ENCODE results near the gene SNED1.

Gene SNED1

GRCh38 chr2:241014224-241014623, 15.8 kb downstream of the SNED1 start:
- no peak overlapping the region for H3K4me2 ChIP-seq (ENCODE audit: low read depth, low read length, poor library complexity, severe bottlenecking)
- no peak overlapping the region for H2AFZ ChIP-seq (ENCODE audit: low read length)
- H3K27me3 ChIP-seq (ENCODE audit: insufficient read depth, low read length, poor library complexity, severe bottlenecking): no peaks in the 10 kb centered on the region
- no peaks in the 10 kb centered on the region for H4K20me1 ChIP-seq (ENCODE audit: insufficient read depth, low read length, poor library complexity, severe bottlenecking)
- TF ChIP-seq EZH2phosphoT487 (IDR thresholded peaks at IDR 0.05; ENCODE audit: borderline replicate concordance) (no peak), CTCF (conservative IDR thresholded peaks at IDR 0.05; ENCODE audit: low read length) (no peak)
- H3K4me1 ChIP-seq (ENCODE audit: insufficient read depth, low read length, poor library complexity, severe bottlenecking): no peaks in the 10 kb centered on the region
- H3F3A ChIP-seq (ENCODE audit: low read depth): no peaks in the 10 kb centered on the region
- no peak overlapping the region for H3K4me3 ChIP-seq (ENCODE audit: low read length, poor library complexity, severe bottlenecking)
- H3K9me2 ChIP-seq (replicated peaks; ENCODE audit: low read depth, low read length): no peaks in the 10 kb centered on the region
- H3K36me3 ChIP-seq (ENCODE audit: insufficient read depth, low read length): no peaks in the 10 kb centered on the region
- no peaks in the 10 kb centered on the region; the same call in 1 of the 2 replicates for H3K9me3 ChIP-seq (ENCODE audit: insufficient read depth, low read depth, low read length)
- H3K79me2 ChIP-seq (ENCODE audit: insufficient read depth, low read length): no peaks in the 10 kb centered on the region
- H3K9ac ChIP-seq (ENCODE audit: low read depth, low read length, poor library complexity, severe bottlenecking): no peak overlapping the region

GRCh38 chr2:241014764-241015163, 16.3 kb downstream of the SNED1 start:
- no peaks in the 10 kb centered on the region for H4K20me1 ChIP-seq (ENCODE audit: insufficient read depth, low read length, poor library complexity, severe bottlenecking)
- H3K27me3 ChIP-seq (ENCODE audit: insufficient read depth, low read length, poor library complexity, severe bottlenecking): no peaks in the 10 kb centered on the region
- no peaks in the 10 kb centered on the region for H3K36me3 ChIP-seq (ENCODE audit: insufficient read depth, low read length)
- no peak overlapping the region for H2AFZ ChIP-seq (ENCODE audit: low read length)
- no peak overlapping the region for H3K4me2 ChIP-seq (ENCODE audit: low read depth, low read length, poor library complexity, severe bottlenecking)
- no peaks in the 10 kb centered on the region for H3K79me2 ChIP-seq (ENCODE audit: insufficient read depth, low read length)
- no peak for TF ChIP-seq EZH2phosphoT487 (IDR thresholded peaks at IDR 0.05; ENCODE audit: borderline replicate concordance)
- no peak for TF ChIP-seq CTCF (conservative IDR thresholded peaks at IDR 0.05; ENCODE audit: low read length)
- no peaks in the 10 kb centered on the region for H3K4me1 ChIP-seq (ENCODE audit: insufficient read depth, low read length, poor library complexity, severe bottlenecking)
- H3F3A ChIP-seq (ENCODE audit: low read depth): no peaks in the 10 kb centered on the region
- H3K9me3 ChIP-seq (ENCODE audit: insufficient read depth, low read depth, low read length): peaks cover 2% of the 10 kb centered on the region; the same call in 1 of the 2 replicates
- no peak overlapping the region for H3K4me3 ChIP-seq (ENCODE audit: low read length, poor library complexity, severe bottlenecking)
- no peaks in the 10 kb centered on the region for H3K9me2 ChIP-seq (replicated peaks; ENCODE audit: low read depth, low read length)
- H3K9ac ChIP-seq (ENCODE audit: low read depth, low read length, poor library complexity, severe bottlenecking): no peak overlapping the region

DNA sequence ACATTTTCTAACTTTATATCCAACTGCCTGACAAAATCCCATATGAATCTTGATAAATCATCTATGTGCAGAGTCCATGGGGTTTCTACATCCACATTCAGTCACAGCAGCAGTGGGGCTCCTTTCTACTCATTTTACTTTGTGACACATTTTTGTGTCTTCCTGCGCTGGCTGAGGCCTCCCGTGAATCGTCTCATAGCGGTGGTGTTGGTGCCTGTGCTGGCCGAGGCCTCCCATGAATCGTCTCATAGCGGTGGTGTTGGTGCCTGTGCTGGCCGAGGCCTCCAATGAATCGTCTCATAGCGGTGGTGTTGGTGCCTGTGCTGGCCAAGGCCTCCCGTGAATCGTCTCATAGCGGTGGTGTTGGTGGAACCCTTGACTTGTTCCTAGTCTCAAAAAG, 17.0 kb downstream of the SNED1 start:
- no peak for TF ChIP-seq EZH2phosphoT487 (IDR thresholded peaks at IDR 0.05; ENCODE audit: borderline replicate concordance)
- no peak for TF ChIP-seq CTCF (conservative IDR thresholded peaks at IDR 0.05; ENCODE audit: low read length)
- Histone ChIP-seq H3K79me2 (ENCODE audit: insufficient read depth, low read length) (no peaks in the 10 kb centered on the region), H3K4me3 (ENCODE audit: low read length, poor library complexity, severe bottlenecking) (no peak overlapping the region), H3K9ac (ENCODE audit: low read depth, low read length, poor library complexity, severe bottlenecking) (no peak overlapping the region), H4K20me1 (ENCODE audit: insufficient read depth, low read length, poor library complexity, severe bottlenecking) (no peaks in the 10 kb centered on the region), H3F3A (ENCODE audit: low read depth) (no peaks in the 10 kb centered on the region), H2AFZ (ENCODE audit: low read length) (no peak overlapping the region), H3K9me2 (replicated peaks; ENCODE audit: low read depth, low read length) (no peaks in the 10 kb centered on the region), H3K27me3 (ENCODE audit: insufficient read depth, low read length, poor library complexity, severe bottlenecking) (no peaks in the 10 kb centered on the region), H3K9me3 (ENCODE audit: insufficient read depth, low read depth, low read length) (peaks cover 2% of the 10 kb centered on the region; the same call in 1 of the 2 replicates), H3K36me3 (ENCODE audit: insufficient read depth, low read length) (no peaks in the 10 kb centered on the region), H3K4me2 (ENCODE audit: low read depth, low read length, poor library complexity, severe bottlenecking) (no peak overlapping the region), H3K4me1 (ENCODE audit: insufficient read depth, low read length, poor library complexity, severe bottlenecking) (no peaks in the 10 kb centered on the region)

Measured in Loucy (cell line).